K562 (cell line): ENCODE results near the gene HOXD4. TPM values are rescaled to one million over a fixed set of nuclear protein-coding genes. Genes with fewer than 3 reads are reported as not detected.

ENCODE experiments used
- ATAC-seq: fragments of 200-7000 bp; cut with Tn5 transposase; 3 replicates; pipeline ENCODE4 v1.9.1; 2020; ENCODE audit warnings: moderate library complexity
- Bru-seq: library from RNA; stranded (reverse); fragments of 400-500 nt; gene quantifications from one replicate; lab custom pipeline; 2021; lab: Mats Ljungman, UMichigan
- BruChase-seq, 2 experiments: library from RNA; stranded (reverse); fragments of 400-500 nt; gene quantifications; one replicate each; lab custom pipeline; 2021; lab: Mats Ljungman, UMichigan
- BruUV-seq: library from RNA; stranded (reverse); fragments of 400-500 nt; replicated peaks from 2 replicates; lab custom pipeline; 2021; lab: Mats Ljungman, UMichigan
- CTCF ChIA-PET: fragments of 300-600 bp; formaldehyde crosslinking; extraction: SDS; loops from one replicate; lab custom pipeline; 2021; ENCODE audit warnings: low intra/inter-chr PET ratio; lab: Yijun Ruan, JAX
- POLR2A ChIA-PET: fragments of 300-600, 350-650 bp; sonication (Branson Sonifier 250); formaldehyde crosslinking; extraction: SDS; loops from one replicate; lab custom pipeline; 2021; ENCODE audit warnings: antibody characterized with exemption, inconsistent platforms; lab: Yijun Ruan, JAX
- DNase-seq, 4 experiments: peaks; one replicate each; pipeline versions ENCODE4 v3.0.0 to v3.0.0-alpha.2; 2011 to 2018; ENCODE audit warnings: low spot score in 3 of 4, mixed read lengths in 3 of 4; ENCODE audit errors: extremely low read depth in 1 of 4
- FAIRE-seq: peaks from 2 replicates; lab custom pipeline; 2011; peaks lifted over from hg19 to GRCh38; lab: Jason Lieb, UNC
- H2AFZ ChIP-seq: 2 replicates; pipeline ENCODE4 v1.6.0; 2011; ENCODE audit warnings: low read depth, low read length, control low read depth, inconsistent platforms
- H3K27ac ChIP-seq: fragments of 200-600 bp; 3 replicates; pipeline ENCODE4 v1.8.0; 2011; ENCODE audit warnings: low read depth, mild to moderate bottlenecking, control low read depth, inconsistent platforms, low read length, moderate library complexity, mixed read lengths; ENCODE audit errors: extremely low read depth
- H3K27me3 ChIP-seq, 2 experiments: fragments of 300-600 bp in 1 of 2; 2 replicates in 1 of 2; 3 replicates in 1 of 2; pipeline versions ENCODE4 v1.6.0 to v1.8.0; 2011; ENCODE audit warnings: inconsistent platforms in 2 of 2, low read length in 2 of 2, mild to moderate bottlenecking in 1 of 2, mixed read lengths in 1 of 2, moderate library complexity in 1 of 2; ENCODE audit not compliant: control insufficient read depth in 2 of 2, insufficient read depth in 2 of 2
- H3K36me3 ChIP-seq: fragments of 300-600 bp; 3 replicates; pipeline ENCODE4 v1.8.0; 2011; ENCODE audit warnings: mild to moderate bottlenecking, low read length, inconsistent platforms; ENCODE audit not compliant: control insufficient read depth, insufficient read depth
- H3K4me1 ChIP-seq, 2 experiments: fragments of 200-600 bp in 1 of 2; replicated peaks in 1 of 2; 2 replicates in 1 of 2; 3 replicates in 1 of 2; pipeline versions ENCODE4 v1.5.1 to v1.8.0; 2011; ENCODE audit warnings: inconsistent platforms in 2 of 2, low read length in 2 of 2, mild to moderate bottlenecking in 1 of 2, mixed read lengths in 1 of 2, moderate library complexity in 1 of 2; ENCODE audit not compliant: control insufficient read depth in 2 of 2, insufficient read depth in 2 of 2
- H3K4me2 ChIP-seq: 2 replicates; pipeline ENCODE4 v1.6.1; 2011; ENCODE audit warnings: low read length, control low read depth, inconsistent platforms, mixed read lengths; ENCODE audit not compliant: insufficient read depth
- H3K4me3 ChIP-seq: fragments of 200-600 bp; sonication (generic), shearing (Covaris generic); 2 replicates; pipeline ENCODE4 v1.5.1; 2016; ENCODE audit warnings: control low read depth, inconsistent platforms
- H3K79me2 ChIP-seq: fragments of 200-600 bp; 3 replicates; pipeline ENCODE4 v1.8.0; 2011; ENCODE audit warnings: low read length, inconsistent platforms; ENCODE audit not compliant: control insufficient read depth, insufficient read depth
- H3K9ac ChIP-seq, 2 experiments: 2 replicates each; pipeline versions ENCODE4 v1.6.0 to v1.6.1; 2011; ENCODE audit warnings: low read depth in 2 of 2, low read length in 2 of 2, control low read depth in 1 of 2, inconsistent platforms in 1 of 2, mild to moderate bottlenecking in 1 of 2, mixed read lengths in 1 of 2; ENCODE audit not compliant: insufficient read depth in 1 of 2
- H3K9me1 ChIP-seq: one replicate; pipeline ENCODE4 v1.6.0; 2011; ENCODE audit warnings: inconsistent platforms, mild to moderate bottlenecking, low read length, moderate library complexity; ENCODE audit not compliant: control insufficient read depth, insufficient read depth
- H3K9me3 ChIP-seq: replicated peaks from 2 replicates; pipeline ENCODE4 v1.5.1; 2011; ENCODE audit warnings: low read depth, low read length, inconsistent platforms; ENCODE audit not compliant: control insufficient read depth, insufficient read depth
- H4K20me1 ChIP-seq: replicated peaks from 2 replicates; pipeline ENCODE4 v1.6.1; 2011; ENCODE audit warnings: low read length, inconsistent platforms, mixed read lengths; ENCODE audit not compliant: control insufficient read depth, insufficient read depth
- EZH2 ChIP-seq: IDR thresholded peaks from 2 replicates; pipeline ENCODE4 v1.6.1; 2012; ENCODE audit warnings: low read depth, mild to moderate bottlenecking, inconsistent platforms, low read length, borderline replicate concordance
- KLF6 ChIP-seq: fragments of 250-450 bp; sonication (Bioruptor Pico); IDR thresholded peaks from 2 replicates; pipeline ENCODE4 v1.4.0; 2020; ENCODE audit warnings: mild to moderate bottlenecking, moderate library complexity, borderline replicate concordance
- NUFIP1 ChIP-seq: fragments of 450-650 bp; IDR thresholded peaks from 2 replicates; pipeline ENCODE4 v1.6.1; 2018; ENCODE audit not compliant: partially characterized antibody
- RAD51 ChIP-seq: fragments of 450-650 bp; IDR thresholded peaks from 2 replicates; pipeline ENCODE4 v1.7.1; 2016; ENCODE audit warnings: low read depth, mild to moderate bottlenecking, borderline replicate concordance
- USF1 ChIP-seq: sonication (generic); formaldehyde crosslinking; IDR thresholded peaks from 2 replicates; pipeline ENCODE4 v1.9.0; 2022; ENCODE audit warnings: mild to moderate bottlenecking, missing genetic modification reagents
- USF2 ChIP-seq: sonication (generic); formaldehyde crosslinking; IDR thresholded peaks from 2 replicates; pipeline ENCODE4 v1.5.0; 2020; ENCODE audit warnings: missing genetic modification reagents
- WGBS: fragments of 100-300 bp; shearing (Covaris generic); methylation state at CpG from one replicate; pipeline ENCODE4 v1.1.6; 2016; ENCODE audit warnings: low coverage, mixed read lengths; ENCODE audit not compliant: insufficient coverage; ENCODE audit errors: missing lambda C conversion rate; 5-methylcytosine and 5-hydroxymethylcytosine counted together
- in situ Hi-C: fragments of 300-500 bp; cut with MboI; formaldehyde crosslinking; loops from 4 replicates; pipeline ENCODE4 v1.15.0; 2018; ENCODE audit warnings: inconsistent platforms, mixed read lengths
- intact Hi-C: fragments of 100-400 bp; cut with micrococcal nuclease; formaldehyde crosslinking; loops from 2 replicates; pipeline ENCODE4 v1.14.2; 2022
- long read RNA-seq, 3 experiments: library from polyadenylated mRNA in 2 of 3; library from RNA in 1 of 3; unstranded in 2 of 3; stranded (forward) in 1 of 3; transcript quantifications; one replicate each; pipeline ENCODE4 v2.0.0, GENCODE V29; 2019 to 2022
- polyA minus RNA-seq, 3 experiments: library from RNA; depleted of rRNA, polyadenylated mRNA; stranded (reverse); fragments of >200 nt; gene quantifications; 2 replicates each; pipeline ENCODE4 v1.2.3, GENCODE V29; 2011
- polyA plus RNA-seq, 8 experiments: library from polyadenylated mRNA; depleted of rRNA in 4 of 8; stranded (reverse) in 5 of 8; unstranded in 3 of 8; fragments of >200 nt; fragmentation: Nextera tagmentation in 2 of 8; fragmentation: Illumina TruSeq in 1 of 8; extraction: Ambion mirVana in 2 of 8; extraction: Trizol in 1 of 8; gene quantifications; 2 replicates each; pipeline versions ENCODE4 v1.2.1 to v1.2.3, GENCODE V29; 2011 to 2014; ENCODE audit warnings: inconsistent platforms in 1 of 8, missing spikeins in 1 of 8
- total RNA-seq, 7 experiments: library from RNA; depleted of rRNA in 6 of 7; stranded (reverse); fragments of >200 nt in 6 of 7; fragmentation: Illumina TruSeq in 2 of 7; extraction: Trizol in 2 of 7; gene quantifications; 2 replicates each; pipeline versions ENCODE4 v1.2.1 to v1.2.3, GENCODE V29; 2011 to 2021; ENCODE audit warnings: low replicate concordance in 1 of 7
- TF ChIP-seq, protein P1 (sequence below): fragments of 200-400 bp; formaldehyde crosslinking; IDR thresholded peaks from 2 replicates; pipeline ENCODE4 v1.6.1; 2017; ENCODE audit warnings: mild to moderate bottlenecking, low read depth, low read length, moderate library complexity
- TF ChIP-seq, protein P2 (sequence below): sonication (generic); formaldehyde crosslinking; IDR thresholded peaks from 2 replicates; pipeline ENCODE4 v1.9.0; 2022; ENCODE audit warnings: mild to moderate bottlenecking, missing genetic modification reagents

HOXD4 gene
- not detected in 2 replicates for total RNA-seq (2011; cell fraction: chromatin; rRNA removed; ENCODE audit: low replicate concordance)
- total RNA-seq (2011; cell fraction: nucleolus; rRNA removed): not detected in 2 replicates
- total RNA-seq (2011; cell fraction: nucleoplasm; rRNA removed): not detected in 2 replicates
- not detected in 2 replicates for total RNA-seq (2014; rRNA removed)
- total RNA-seq (2014; rRNA removed; fragmentation: Illumina TruSeq; extraction: Trizol): not detected in 2 replicates
- not detected in 2 replicates for total RNA-seq (2015; rRNA removed; fragmentation: Illumina TruSeq; extraction: Trizol)
- not detected in 2 replicates for total RNA-seq (2021)
- not detected in 2 replicates for polyA plus RNA-seq (2011; rRNA removed)
- 0.04 TPM in 1 of 2 replicates, not detected in the other for polyA plus RNA-seq (2011; cell fraction: cytosol; rRNA removed)
- polyA plus RNA-seq (2011; cell fraction: nucleus; rRNA removed): not detected in 2 replicates
- 0.11 TPM in 1 of 2 replicates, not detected in the other for polyA plus RNA-seq (2012)
- not detected in 2 replicates for polyA plus RNA-seq (2014; fragmentation: Illumina TruSeq; extraction: Trizol)
- polyA plus RNA-seq (2014; fragmentation: Nextera tagmentation; extraction: Ambion mirVana): not detected
- not detected in 2 replicates for polyA plus RNA-seq (2014; rRNA removed)
- not detected in 2 replicates for polyA minus RNA-seq (2011; rRNA and poly(A)+ RNA removed)
- polyA minus RNA-seq (2011; cell fraction: cytosol; rRNA and poly(A)+ RNA removed): not detected in 2 replicates
- not detected in 2 replicates for polyA minus RNA-seq (2011; cell fraction: nucleus; rRNA and poly(A)+ RNA removed)
- not detected for Bru-seq, nascent RNA
- percentile 27 among the genes with signal in this experiment for BruChase-seq, experiment 1, labeled RNA remaining after a 2-hour chase
- not detected for BruChase-seq, experiment 2, labeled RNA remaining after a 6-hour chase
- long read RNA-seq, experiment 1: 0 reads
- long read RNA-seq, experiment 2: 0 reads
- long read RNA-seq, experiment 3: 0 reads

DNA sequence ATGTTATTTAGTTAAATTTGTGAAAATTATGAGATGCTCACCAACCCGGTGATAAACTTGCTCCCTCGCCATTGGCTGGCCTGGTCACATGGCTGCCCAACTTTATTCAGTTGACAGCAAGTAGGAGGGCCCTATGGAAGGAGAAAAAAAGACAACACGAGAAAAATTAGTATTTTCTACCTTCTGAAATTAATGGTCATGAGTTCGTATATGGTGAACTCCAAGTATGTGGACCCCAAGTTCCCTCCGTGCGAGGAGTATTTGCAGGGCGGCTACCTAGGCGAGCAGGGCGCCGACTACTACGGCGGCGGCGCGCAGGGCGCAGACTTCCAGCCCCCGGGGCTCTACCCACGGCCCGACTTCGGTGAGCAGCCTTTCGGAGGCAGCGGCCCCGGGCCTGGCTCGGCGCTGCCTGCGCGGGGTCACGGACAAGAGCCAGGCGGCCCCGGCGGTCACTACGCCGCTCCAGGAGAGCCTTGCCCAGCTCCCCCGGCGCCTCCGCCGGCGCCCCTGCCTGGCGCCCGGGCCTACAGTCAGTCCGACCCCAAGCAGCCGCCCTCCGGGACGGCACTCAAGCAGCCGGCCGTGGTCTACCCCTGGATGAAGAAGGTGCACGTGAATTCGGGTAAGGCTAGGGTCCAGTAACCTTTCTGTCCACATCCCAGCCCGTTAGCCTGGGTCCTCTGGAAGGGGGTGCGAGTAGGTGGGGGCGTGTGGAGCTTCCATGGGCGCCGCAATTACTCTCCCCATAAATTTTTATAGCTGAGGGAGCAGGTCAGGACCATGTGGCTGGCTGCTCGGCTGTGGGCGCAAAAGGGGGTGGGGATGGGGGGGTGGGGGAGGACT, at the start of gene HOXD4:
Gene HOXD4, plus strand, starts transcription at position 109 of the 846 bp plus-strand sequence. Its CDS starts 84 bp downstream, at position 193.
- Histone ChIP-seq H3K36me3 (no peaks in the 10 kb centered on the region), H4K20me1 (no peaks in the 10 kb centered on the region), H3K27me3 (peaks cover 71 to 78% of the 10 kb centered on the region in 2 experiments), H3K4me1 (peaks cover 0 to 10% of the 10 kb centered on the region in 2 experiments; a peak in 1 of 5 replicates), H3K27ac (no peak within 1 kb of the TSS), H2AFZ (no peak within 1 kb of the TSS), H3K9me3 (no peaks in the 10 kb centered on the region), H3K9me1 (no peaks in the 10 kb centered on the region), H3K79me2 (no peaks in the 10 kb centered on the region), H3K4me2 (no peak within 1 kb of the TSS), H3K4me3 (no peak within 1 kb of the TSS), H3K9ac (no peak within 1 kb of the TSS)
- no peak for FAIRE-seq
- TF ChIP-seq KLF6 (CRISPR knock-in tag) (no peak), USF1 (CRISPR knock-in tag) (peak; percentile 62; the same call in 1 of the 2 replicates), RAD51 (peak; percentile 41; the same call in 1 of the 2 replicates), NUFIP1 (no peak), USF2 (CRISPR knock-in tag) (peak; percentile 74), EZH2 (peak; percentile 75; the same call in 1 of the 2 replicates)
- TF ChIP-seq, protein P1, sequence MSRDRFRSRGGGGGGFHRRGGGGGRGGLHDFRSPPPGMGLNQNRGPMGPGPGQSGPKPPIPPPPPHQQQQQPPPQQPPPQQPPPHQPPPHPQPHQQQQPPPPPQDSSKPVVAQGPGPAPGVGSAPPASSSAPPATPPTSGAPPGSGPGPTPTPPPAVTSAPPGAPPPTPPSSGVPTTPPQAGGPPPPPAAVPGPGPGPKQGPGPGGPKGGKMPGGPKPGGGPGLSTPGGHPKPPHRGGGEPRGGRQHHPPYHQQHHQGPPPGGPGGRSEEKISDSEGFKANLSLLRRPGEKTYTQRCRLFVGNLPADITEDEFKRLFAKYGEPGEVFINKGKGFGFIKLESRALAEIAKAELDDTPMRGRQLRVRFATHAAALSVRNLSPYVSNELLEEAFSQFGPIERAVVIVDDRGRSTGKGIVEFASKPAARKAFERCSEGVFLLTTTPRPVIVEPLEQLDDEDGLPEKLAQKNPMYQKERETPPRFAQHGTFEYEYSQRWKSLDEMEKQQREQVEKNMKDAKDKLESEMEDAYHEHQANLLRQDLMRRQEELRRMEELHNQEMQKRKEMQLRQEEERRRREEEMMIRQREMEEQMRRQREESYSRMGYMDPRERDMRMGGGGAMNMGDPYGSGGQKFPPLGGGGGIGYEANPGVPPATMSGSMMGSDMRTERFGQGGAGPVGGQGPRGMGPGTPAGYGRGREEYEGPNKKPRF: no peak
- TF ChIP-seq, protein P2, sequence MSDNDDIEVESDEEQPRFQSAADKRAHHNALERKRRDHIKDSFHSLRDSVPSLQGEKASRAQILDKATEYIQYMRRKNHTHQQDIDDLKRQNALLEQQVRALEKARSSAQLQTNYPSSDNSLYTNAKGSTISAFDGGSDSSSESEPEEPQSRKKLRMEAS (CRISPR knock-in tag): no peak
- ChIA-PET POLR2A (interaction anchor here (0.5 kb wide), 1 partner anchor 19 kb away, joined by 3 read pairs; no protein-coding TSS in a partner anchor), CTCF (no interaction called here)
- peak in 2 of 4 experiments; percentile 35 to 48 for DNase-seq
- in situ Hi-C loops (no loop called here), intact Hi-C loops (no loop called here)
- WGBS: 4% methylated on average over 49 of the region's 55 CpGs
- peak; percentile 24; the same call in 1 of the 3 replicates for ATAC-seq
- no TSS peak for BruUV-seq
